ENCODE results near the gene WNK2.
"Not testable (repeated sequence)": the region's sequence is repeated elsewhere in the genome, so short reads cannot be mapped to it uniquely, and the experiment has no call there.

The WNK2 gene

DNA sequence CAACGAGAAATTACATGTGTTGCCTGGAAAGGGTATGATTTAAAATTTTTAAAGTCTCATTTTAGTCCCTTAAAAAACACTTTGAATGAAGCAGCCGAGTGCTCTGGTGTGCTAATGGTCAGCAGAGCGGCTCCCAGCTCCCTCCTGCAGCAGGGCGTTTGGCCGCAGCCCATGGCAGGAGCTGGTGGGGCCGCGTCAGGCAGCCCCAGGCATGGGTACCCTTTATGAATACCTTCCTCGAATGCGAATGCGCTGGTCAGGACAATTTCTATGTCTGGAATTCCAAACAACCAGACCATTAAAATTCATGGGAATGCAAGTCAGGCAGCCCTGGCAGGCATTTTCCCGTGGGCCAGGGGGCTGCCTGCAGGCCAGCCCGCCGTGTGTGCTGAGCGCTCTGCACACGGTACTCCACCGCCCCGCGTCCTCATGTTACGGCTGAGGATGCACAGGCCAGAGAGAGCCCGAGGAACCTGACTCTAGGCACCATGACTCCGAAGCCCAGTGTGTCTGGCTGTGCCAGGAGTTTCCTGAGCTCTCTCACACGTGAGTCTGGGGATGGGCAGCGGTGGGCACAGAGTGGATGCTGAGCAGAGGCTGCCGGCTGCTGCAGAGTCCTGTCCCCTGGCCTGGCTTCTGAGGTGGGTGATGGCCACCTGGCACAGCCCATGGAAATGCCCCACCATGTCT is 123.7 kb downstream of the WNK2 start:
- no peak for DNase-seq (ENCODE audit: low read depth)

- DNase-seq (ENCODE audit: low read depth): no peak
Observed at GRCh38 chr9:93308158-93308602, 124.2 kb downstream of the WNK2 start.

- DNase-seq (ENCODE audit: low read depth): no peak
Observed at GRCh38 chr9:93308676-93309075, 124.7 kb downstream of the WNK2 start.

DNA sequence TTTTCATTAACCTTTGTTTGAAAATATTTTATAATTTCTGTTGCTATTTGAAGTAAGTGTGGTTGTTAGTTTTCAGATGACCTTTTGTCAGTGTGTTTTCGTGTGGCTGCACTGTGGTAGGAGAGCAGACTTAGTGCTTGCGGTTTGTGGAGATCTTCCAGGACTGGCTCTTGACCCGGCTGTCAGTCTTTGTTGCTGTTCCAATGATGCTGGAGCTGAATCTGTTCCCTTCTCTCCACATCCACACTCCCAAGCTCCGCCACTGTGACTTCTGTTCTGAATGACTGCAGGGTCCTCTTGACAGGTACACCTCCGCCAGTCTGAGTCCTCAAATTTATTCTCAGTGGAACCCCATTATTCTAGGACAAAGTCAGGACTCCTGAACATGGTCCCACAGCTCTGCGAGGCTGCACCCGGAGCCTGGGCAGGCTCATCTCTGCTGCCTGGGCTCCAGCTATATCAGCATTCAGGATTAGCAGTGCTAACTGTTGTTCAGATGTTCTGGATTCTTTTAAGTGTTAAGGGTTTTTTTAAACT is 126.0 kb downstream of the WNK2 start:
- no peak for DNase-seq (ENCODE audit: low read depth)

- no peak for DNase-seq (ENCODE audit: low read depth)
Observed at GRCh38 chr9:93315118-93315517, 131.2 kb downstream of the WNK2 start.

DNA sequence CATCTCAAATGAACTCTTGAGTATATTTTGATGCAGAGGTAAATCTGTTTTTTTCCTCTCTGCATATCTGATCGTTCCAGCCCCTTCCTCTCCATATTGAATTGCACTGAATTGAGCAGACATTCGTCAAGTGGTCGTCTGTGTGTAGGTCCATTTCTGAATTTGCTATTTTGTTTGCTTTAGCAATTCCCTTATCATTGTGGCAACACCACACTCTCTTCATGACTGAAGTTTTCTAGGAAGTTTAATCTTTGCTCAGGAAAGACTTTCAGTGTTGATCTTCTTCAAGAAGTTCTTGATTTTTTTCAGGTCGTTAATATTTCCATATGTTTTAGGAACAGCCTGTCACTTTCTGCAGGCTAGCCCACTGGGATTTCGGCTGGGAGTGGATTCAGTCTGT is 132.0 kb downstream of the WNK2 start:
- no peak for DNase-seq (ENCODE audit: low read depth)

- no peak for DNase-seq (ENCODE audit: low read depth)
Observed at GRCh38 chr9:93316726-93317494, 133.0 kb downstream of the WNK2 start.

- DNase-seq (ENCODE audit: low read depth): no peak
Observed at GRCh38 chr9:93317495-93318094, 133.7 kb downstream of the WNK2 start.

- DNase-seq (ENCODE audit: low read depth): no peak
Observed at GRCh38 chr9:93318480-93318879, 134.5 kb downstream of the WNK2 start.

- no peak for DNase-seq (ENCODE audit: low read depth)
Observed at GRCh38 chr9:93319301-93319991, 135.5 kb downstream of the WNK2 start.

- DNase-seq (ENCODE audit: low read depth): no peak
Observed at GRCh38 chr9:93319992-93320500, 136.1 kb downstream of the WNK2 start.

DNA sequence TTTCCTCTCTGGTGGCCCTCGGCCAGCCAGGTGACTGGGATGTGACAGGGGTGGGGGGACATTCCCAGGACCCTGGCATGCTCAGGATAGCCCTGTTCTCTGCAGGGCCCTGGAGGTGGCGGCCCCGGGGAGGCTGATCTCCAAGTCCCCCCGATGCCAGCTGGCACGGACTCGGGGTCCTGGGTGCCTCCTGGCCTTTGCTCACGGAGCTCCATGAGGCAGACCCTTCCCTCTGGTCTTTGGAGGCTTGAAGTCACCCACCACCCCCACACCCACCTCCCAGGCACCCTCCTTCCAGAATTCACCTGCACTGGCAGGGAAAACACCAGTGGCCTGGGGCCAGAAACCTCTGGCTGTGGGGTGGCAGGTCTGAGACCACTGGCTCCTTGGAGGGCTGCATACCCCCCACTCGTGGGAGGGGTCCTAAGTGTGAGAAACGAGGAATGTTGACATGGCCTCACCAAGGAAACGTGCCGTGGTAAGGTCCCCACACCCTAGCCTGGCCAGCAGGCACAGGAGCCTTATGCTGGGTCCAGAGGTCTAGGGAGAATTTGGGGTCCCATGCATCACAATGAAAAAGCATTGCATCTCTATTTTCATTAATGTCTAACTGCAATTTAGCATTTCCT is 136.8 kb downstream of the WNK2 start:
- DNase-seq (ENCODE audit: low read depth): no peak

- no peak for DNase-seq (ENCODE audit: low read depth)
Observed at GRCh38 chr9:93321220-93321610, 137.3 kb downstream of the WNK2 start.

- not testable (repeated sequence) for DNase-seq (ENCODE audit: low read depth)
Observed at GRCh38 chr9:93323446-93323954, 139.6 kb downstream of the WNK2 start.

- no peak for DNase-seq (ENCODE audit: low read depth)
Observed at GRCh38 chr9:93324191-93324834, 140.4 kb downstream of the WNK2 start.

DNA sequence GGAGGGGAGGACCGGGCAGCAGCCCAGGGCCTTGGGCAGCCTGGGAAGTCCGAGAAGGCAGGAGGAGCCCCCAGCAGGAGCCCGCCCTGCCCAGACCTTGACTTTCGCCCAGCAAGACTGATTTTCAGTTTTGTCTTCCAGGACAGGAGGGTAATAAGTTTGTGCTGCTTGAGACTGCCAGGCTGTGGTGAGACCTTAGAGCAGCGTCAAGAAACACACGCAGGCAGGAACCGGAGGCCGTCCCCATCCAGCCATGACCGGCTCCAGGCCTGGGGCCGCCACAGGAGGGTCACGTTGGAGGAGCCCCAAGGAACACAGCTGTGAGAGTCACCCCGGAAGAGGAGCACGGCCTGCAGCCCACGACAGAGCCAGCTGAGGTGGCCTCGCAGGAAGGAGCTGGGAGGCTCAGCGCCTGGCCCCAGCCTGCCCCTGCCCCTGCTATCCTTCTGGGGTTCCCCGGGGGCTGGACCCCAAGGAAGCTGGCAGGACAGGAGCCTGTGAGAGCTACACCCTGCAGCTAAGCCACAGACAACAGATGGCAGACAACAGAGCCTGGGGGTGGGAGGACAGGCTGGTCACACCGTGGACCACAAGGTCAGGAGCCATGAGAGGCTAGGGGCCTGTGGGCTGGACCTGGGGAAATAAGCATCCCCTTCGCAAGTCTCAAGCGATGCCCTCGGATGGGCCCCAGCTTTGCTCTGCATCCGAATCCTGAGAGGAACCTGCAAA is 141.5 kb downstream of the WNK2 start:
- DNase-seq (ENCODE audit: low read depth): no peak

DNA sequence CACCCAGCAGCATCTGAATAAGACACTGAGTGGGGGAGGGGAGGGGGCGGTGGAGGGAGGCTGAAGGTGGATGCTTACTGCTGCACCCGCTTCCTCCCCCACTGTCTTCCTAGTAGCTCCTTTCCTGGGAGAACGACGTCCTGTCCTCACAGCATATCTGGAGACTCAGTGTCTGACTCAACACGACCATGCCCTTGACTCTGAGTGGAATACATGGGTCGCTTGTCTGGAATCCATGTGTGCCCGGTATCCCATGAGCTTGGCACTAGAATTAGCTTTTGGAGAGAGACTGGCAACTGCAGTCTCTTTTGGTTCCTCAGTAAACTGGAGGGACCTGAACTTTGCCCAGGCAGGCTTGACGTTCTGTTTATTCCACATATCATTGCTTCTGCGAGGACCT is 142.1 kb downstream of the WNK2 start:
- no peak for DNase-seq (ENCODE audit: low read depth)

DNA sequence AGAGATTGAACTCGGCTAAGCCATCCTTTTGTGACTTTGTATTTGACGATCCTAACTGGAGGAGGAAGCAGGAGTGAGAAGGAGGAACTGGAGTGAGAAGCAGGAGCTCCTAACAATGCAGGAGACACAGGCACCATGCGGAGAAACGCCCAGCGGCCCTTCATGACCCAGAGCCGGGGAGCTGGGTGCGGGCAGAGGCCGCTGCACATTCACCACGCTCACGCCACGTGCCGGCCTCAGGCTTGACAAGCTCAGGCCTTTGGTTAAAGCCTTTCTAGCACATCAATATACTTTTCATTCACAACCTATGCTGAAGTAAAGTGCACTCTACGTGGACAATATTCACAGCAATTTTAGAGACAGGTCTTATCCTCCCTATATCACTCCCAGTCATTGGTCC is 142.7 kb downstream of the WNK2 start:
- no peak for DNase-seq (ENCODE audit: low read depth)

GRCh38 chr9:93329629-93330280 is 145.8 kb downstream of the WNK2 start:
- DNase-seq (ENCODE audit: low read depth): no peak

DNA sequence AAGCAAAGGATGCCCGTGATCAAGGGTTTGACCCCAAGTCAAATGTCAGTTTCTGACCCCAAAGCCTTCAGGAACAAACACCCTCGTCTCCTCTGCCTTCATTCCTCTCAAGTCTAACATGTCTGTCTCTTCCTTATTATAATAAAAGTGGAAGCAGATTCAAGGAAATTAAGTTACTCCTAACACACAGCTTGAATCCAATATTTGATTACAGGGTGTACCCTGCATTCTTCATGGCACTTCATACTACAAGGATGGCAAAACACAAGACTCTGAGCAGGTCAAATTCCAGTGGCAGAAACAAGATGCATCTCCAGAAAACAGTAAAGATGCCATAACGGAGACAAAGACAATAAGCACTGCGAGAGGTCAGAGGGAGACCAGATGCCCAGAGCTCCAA is 148.4 kb downstream of the WNK2 start:
- no peak for DNase-seq (ENCODE audit: low read depth)

Measured in EH (cell line).